H1 (cell line): ENCODE data around the gene NF1. TPM values are rescaled to one million over a fixed set of nuclear protein-coding genes. Genes with fewer than 3 reads are reported as not detected.

Experiments
- CTCF ChIA-PET: fragments of 300-600 bp; sonication (Branson Sonifier 250); formaldehyde crosslinking; loops from one replicate; lab custom pipeline; 2021; ENCODE audit not compliant: partially characterized antibody; lab: Charles Lee
- POLR2A ChIA-PET: fragments of 300-600 bp; sonication (Branson Sonifier 250); formaldehyde crosslinking; loops from one replicate; lab custom pipeline; 2021; ENCODE audit warnings: inconsistent platforms; ENCODE audit not compliant: partially characterized antibody; lab: Charles Lee
- DNase-seq, 2 experiments: peaks; one replicate each; pipeline versions ENCODE4 v3.0.0 to v3.0.0-alpha.2; 2010 to 2022; ENCODE audit warnings: low spot score in 2 of 2, low read depth in 1 of 2, mixed read lengths in 1 of 2
- FAIRE-seq: peaks from 2 replicates; lab custom pipeline; 2011; peaks lifted over from hg19 to GRCh38; lab: Jason Lieb, UNC
- H2AFZ ChIP-seq: 2 replicates; pipeline ENCODE4 v1.8.1; 2012; ENCODE audit warnings: low read length, inconsistent platforms
- H2AK5ac ChIP-seq: 2 replicates; pipeline ENCODE4 v1.6.1; 2013; ENCODE audit warnings: low read depth, low read length
- H2BK120ac ChIP-seq: replicated peaks from 2 replicates; pipeline ENCODE3; 2013; ENCODE audit warnings: low read depth, low read length, inconsistent platforms
- H2BK12ac ChIP-seq: 2 replicates; pipeline ENCODE4 v1.6.1; 2013; ENCODE audit warnings: low read depth, low read length
- H2BK15ac ChIP-seq: 2 replicates; pipeline ENCODE4 v1.6.1; 2013; ENCODE audit warnings: low read length
- H2BK20ac ChIP-seq: 2 replicates; pipeline ENCODE4 v1.6.1; 2013; ENCODE audit warnings: low read length
- H2BK5ac ChIP-seq: 2 replicates; pipeline ENCODE4 v1.6.1; 2013; ENCODE audit warnings: low read depth, low read length
- H3K14ac ChIP-seq: 2 replicates; pipeline ENCODE4 v1.6.1; 2013; ENCODE audit warnings: inconsistent platforms; ENCODE audit not compliant: insufficient read length
- H3K18ac ChIP-seq: 2 replicates; pipeline ENCODE4 v1.6.1; 2013; ENCODE audit warnings: low read length; ENCODE audit errors: extremely low read depth
- H3K23ac ChIP-seq: 2 replicates; pipeline ENCODE4 v1.6.1; 2013; ENCODE audit warnings: inconsistent platforms; ENCODE audit not compliant: insufficient read length
- H3K23me2 ChIP-seq: 2 replicates; pipeline ENCODE4 v1.6.1; 2013; ENCODE audit warnings: low read depth, low read length
- H3K27ac ChIP-seq: 2 replicates; pipeline ENCODE4 v1.6.1; 2011; ENCODE audit warnings: low read depth, low read length, inconsistent platforms
- H3K27me3 ChIP-seq, 4 experiments: replicated peaks in 1 of 4; 1 replicate in 1 of 4; 2 replicates in 3 of 4; pipeline versions ENCODE4 v1.6.1 to v1.8.1; 2011 to 2013; ENCODE audit warnings: low read length in 3 of 4, mild to moderate bottlenecking in 3 of 4, inconsistent platforms in 2 of 4, mixed read lengths in 2 of 4, moderate library complexity in 1 of 4; ENCODE audit not compliant: control insufficient read depth in 3 of 4, insufficient read depth in 3 of 4; ENCODE audit errors: extremely low read depth in 1 of 4
- H3K36me3 ChIP-seq, 4 experiments: 2 replicates each; pipeline versions ENCODE4 v1.6.1 to v1.8.1; 2011 to 2013; ENCODE audit warnings: mild to moderate bottlenecking in 4 of 4, low read length in 3 of 4, moderate library complexity in 2 of 4, control low read depth in 1 of 4, inconsistent platforms in 1 of 4; ENCODE audit not compliant: insufficient read depth in 4 of 4, control insufficient read depth in 2 of 4
- H3K4ac ChIP-seq: replicated peaks from 2 replicates; pipeline ENCODE3; 2013; ENCODE audit warnings: low read length, low read depth, mixed read lengths, inconsistent platforms; ENCODE audit not compliant: insufficient read length
- H3K4me1 ChIP-seq, 4 experiments: replicated peaks in 1 of 4; 1 replicate in 1 of 4; 2 replicates in 3 of 4; pipeline versions ENCODE4 v1.6.1 to v1.8.1; 2011 to 2013; ENCODE audit warnings: low read length in 3 of 4, inconsistent platforms in 2 of 4, mixed read lengths in 1 of 4; ENCODE audit not compliant: insufficient read depth in 4 of 4, control insufficient read depth in 3 of 4
- H3K4me2 ChIP-seq, 2 experiments: 2 replicates each; pipeline versions ENCODE4 v1.6.1 to v1.8.1; 2011 to 2013; ENCODE audit warnings: low read depth in 2 of 2, low read length in 2 of 2, control low read depth in 1 of 2, inconsistent platforms in 1 of 2, mild to moderate bottlenecking in 1 of 2; ENCODE audit not compliant: insufficient read depth in 1 of 2
- H3K4me3 ChIP-seq, 4 experiments: fragments of 200-600, 300-600 bp in 1 of 4; sonication (generic), shearing (Covaris generic), sonication (Bioruptor Twin) in 1 of 4; 2 replicates each; pipeline versions ENCODE4 v1.5.1 to v1.8.1; 2011 to 2016; ENCODE audit warnings: low read length in 4 of 4, low read depth in 3 of 4, control low read depth in 2 of 4, inconsistent platforms in 2 of 4, mild to moderate bottlenecking in 2 of 4, mixed read lengths in 1 of 4, moderate library complexity in 1 of 4; ENCODE audit not compliant: insufficient read depth in 2 of 4; ENCODE audit errors: extremely low read depth in 1 of 4
- H3K56ac ChIP-seq: replicated peaks from 2 replicates; pipeline ENCODE3; 2013; ENCODE audit warnings: low read depth, mild to moderate bottlenecking, mixed read lengths, low read length, inconsistent platforms; ENCODE audit not compliant: insufficient read length
- H3K79me1 ChIP-seq: 2 replicates; pipeline ENCODE4 v1.6.1; 2013; ENCODE audit warnings: low read depth, low read length, control low read depth
- H3K79me2 ChIP-seq, 2 experiments: 2 replicates each; pipeline versions ENCODE4 v1.6.1 to v1.8.1; 2012 to 2013; ENCODE audit warnings: low read length in 2 of 2, mild to moderate bottlenecking in 2 of 2, inconsistent platforms in 1 of 2; ENCODE audit not compliant: insufficient read depth in 2 of 2, control insufficient read depth in 1 of 2
- H3K9ac ChIP-seq, 4 experiments: replicated peaks in 1 of 4; 1 replicate in 1 of 4; 2 replicates in 3 of 4; pipeline versions ENCODE4 v1.6.1 to v1.8.1; 2011 to 2013; ENCODE audit warnings: low read depth in 3 of 4, low read length in 3 of 4, control low read depth in 2 of 4, mild to moderate bottlenecking in 2 of 4, moderate library complexity in 2 of 4, inconsistent platforms in 1 of 4; ENCODE audit errors: extremely low read depth in 1 of 4
- H3K9me3 ChIP-seq, 2 experiments: 2 replicates each; pipeline versions ENCODE4 v1.6.1 to v1.8.1; 2012 to 2013; ENCODE audit warnings: mild to moderate bottlenecking in 2 of 2, moderate library complexity in 2 of 2, control low read depth in 1 of 2, inconsistent platforms in 1 of 2, low read depth in 1 of 2, low read length in 1 of 2, mixed read lengths in 1 of 2; ENCODE audit not compliant: insufficient read depth in 2 of 2
- H4K20me1 ChIP-seq, 2 experiments: replicated peaks in 1 of 2; 2 replicates each; pipeline versions ENCODE3 to v1.8.1; 2011 to 2013; ENCODE audit warnings: inconsistent platforms in 2 of 2, low read length in 2 of 2, mild to moderate bottlenecking in 1 of 2; ENCODE audit not compliant: insufficient read depth in 2 of 2, control insufficient read depth in 1 of 2
- H4K5ac ChIP-seq: 2 replicates; pipeline ENCODE4 v1.6.1; 2013; ENCODE audit warnings: low read length, low read depth, mixed read lengths, inconsistent platforms; ENCODE audit not compliant: insufficient read length
- H4K8ac ChIP-seq: 2 replicates; pipeline ENCODE4 v1.8.0; 2013; ENCODE audit warnings: mild to moderate bottlenecking, moderate library complexity, low read length, inconsistent platforms; ENCODE audit not compliant: insufficient read depth; ENCODE audit errors: extremely low read depth
- H4K91ac ChIP-seq: replicated peaks from 2 replicates; pipeline ENCODE3; 2013; ENCODE audit warnings: low read length, mixed read lengths, inconsistent platforms; ENCODE audit not compliant: insufficient read length
- CTBP2 ChIP-seq: IDR thresholded peaks from 2 replicates; pipeline ENCODE4 v1.7.0; 2011; ENCODE audit warnings: borderline replicate concordance, mild to moderate bottlenecking, moderate library complexity, mixed read lengths, low read length; ENCODE audit not compliant: insufficient read depth, insufficient read length
- HDAC6 ChIP-seq: IDR thresholded peaks from one replicate; pipeline ENCODE4 v1.7.1; 2012; ENCODE audit warnings: low read depth, mild to moderate bottlenecking, inconsistent platforms, low read length, moderate library complexity
- NANOG ChIP-seq: IDR thresholded peaks from 2 replicates; pipeline ENCODE4 v1.6.1; 2011; ENCODE audit warnings: low read length, low read depth, mild to moderate bottlenecking, inconsistent platforms; ENCODE audit not compliant: insufficient read depth, poor library complexity, severe bottlenecking
- PHF8 ChIP-seq: fragments of 200-600 bp; sonication (generic); conservative IDR thresholded peaks from 2 replicates; pipeline ENCODE4 v1.7.1; 2012; ENCODE audit warnings: low read depth, mild to moderate bottlenecking, inconsistent platforms, low read length, moderate library complexity
- POU5F1 ChIP-seq: IDR thresholded peaks from 2 replicates; pipeline ENCODE4 v1.6.1; 2011; ENCODE audit warnings: low read depth, mild to moderate bottlenecking, low read length, moderate library complexity
- RFX5 ChIP-seq: IDR thresholded peaks from 2 replicates; pipeline ENCODE4 v1.6.1; 2011; ENCODE audit warnings: low read depth, low read length, improper control_type of control experiment, borderline replicate concordance
- WGBS, 2 experiments: shearing (Covaris generic) in 1 of 2; methylation state at CpG; one replicate each; pipeline versions ENCODE4 v1.1.6 to v1.1.7; 2013 to 2015; ENCODE audit warnings: low lambda C conversion rate in 2 of 2, mixed read lengths in 2 of 2, inconsistent platforms in 1 of 2, low coverage in 1 of 2, missing lambda C conversion rate in 1 of 2; ENCODE audit not compliant: insufficient replicate concordance in 2 of 2, insufficient coverage in 1 of 2, insufficient read length in 1 of 2; ENCODE audit errors: extremely low coverage in 1 of 2, missing lambda C conversion rate in 1 of 2; 5-methylcytosine and 5-hydroxymethylcytosine counted together
- polyA plus RNA-seq, 7 experiments: library from polyadenylated mRNA; depleted of rRNA in 3 of 7; stranded (reverse) in 5 of 7; unstranded in 2 of 7; fragments of >200 nt in 5 of 7; fragments of 200-250 nt in 2 of 7; gene quantifications; 1 replicate in 5 of 7; 2 replicates in 1 of 7; 4 replicates in 1 of 7; pipeline versions ENCODE4 v1.2.1 to v1.2.3, GENCODE V29; 2011 to 2013; ENCODE audit warnings: missing spikeins in 2 of 7, mixed read lengths in 2 of 7
- total RNA-seq: library from RNA; stranded (reverse); fragmentation: NEBNext Ultra II Directional; extraction: Animal tissue kit (Norgen Biotek cat#: 25700); gene quantifications from 2 replicates; pipeline ENCODE4 v1.2.1, GENCODE V29; 2021
- TF ChIP-seq, protein P1 (sequence below), 3 experiments: IDR thresholded peaks; 1 replicate in 2 of 3; 2 replicates in 1 of 3; pipeline versions ENCODE4 v1.5.1 to v1.6.1; 2011; ENCODE audit warnings: low read length in 3 of 3, mild to moderate bottlenecking in 3 of 3, inconsistent platforms in 2 of 3, low read depth in 1 of 3, moderate library complexity in 1 of 3; ENCODE audit not compliant: insufficient read depth in 1 of 3; ENCODE audit errors: control extremely low read depth in 1 of 3

NF1 gene
- total and polyA plus RNA-seq, 2 of the 8 experiments (the other 6 are each of a cell fraction or from before 2014, with no cell fraction given): 19.3 to 29.6 TPM

DNA sequence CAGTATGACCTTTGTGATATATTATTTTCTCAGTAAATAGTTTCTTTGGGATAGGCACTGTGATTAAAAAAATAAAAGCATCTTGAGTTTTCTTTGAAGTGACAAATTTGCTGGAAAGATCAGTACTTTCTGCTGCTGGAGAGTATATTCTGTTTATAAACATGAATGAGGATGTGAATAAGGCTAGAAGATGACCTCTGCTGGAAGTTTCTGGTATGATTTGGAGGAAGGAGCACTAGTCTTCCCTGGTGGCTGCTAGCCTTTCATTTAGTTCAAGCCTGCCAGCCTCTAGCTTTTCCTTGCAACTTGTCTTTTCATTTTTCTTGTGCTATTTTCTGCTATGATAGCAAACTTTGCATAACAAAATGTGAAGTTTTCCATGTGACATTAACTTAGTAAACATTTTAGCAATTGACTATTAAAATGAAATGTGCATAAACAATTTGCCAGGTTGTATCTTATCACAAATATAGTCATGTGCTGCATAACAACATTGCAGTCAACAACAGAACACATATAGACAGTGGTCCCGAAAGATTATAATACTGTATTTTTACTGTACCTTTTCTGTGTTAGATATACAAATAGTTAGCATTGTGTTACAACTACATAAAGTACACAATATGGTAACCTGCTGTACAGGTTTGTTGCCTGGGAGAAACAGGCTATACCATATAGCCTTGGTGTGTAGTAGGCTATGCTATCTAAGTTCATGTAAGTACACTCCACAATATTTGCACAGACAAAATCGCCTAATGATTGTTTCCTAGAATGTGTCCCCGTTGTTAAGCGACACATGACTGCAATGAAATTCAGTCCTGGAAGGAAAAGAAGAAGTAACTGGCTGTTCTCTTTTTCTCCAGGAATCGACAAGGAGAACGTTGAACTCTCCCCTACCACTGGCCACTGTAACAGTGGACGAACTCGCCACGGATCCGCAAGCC lies 278.6 kb downstream of the NF1 start:
- POLR2A ChIA-PET: no interaction called here
- WGBS, 2 experiments: 94% methylated on average over 9 of the region's 10 CpGs; no CpG with 5 or more reads in 1 of the 2 experiments
- no peak overlapping the region for H2BK15ac ChIP-seq
- H3K14ac ChIP-seq: no peak overlapping the region
- H4K20me1 ChIP-seq: no peaks in the 10 kb centered on the region
- DNase-seq (no peak), FAIRE-seq (peak; percentile 71)
- H3K79me2 ChIP-seq: no peaks in the 10 kb centered on the region
- H3K56ac ChIP-seq: no peak overlapping the region
- H3K18ac ChIP-seq: no peak overlapping the region
- H3K23ac ChIP-seq: no peak overlapping the region
- H3K9me3 ChIP-seq: no peaks in the 10 kb centered on the region
- no peak overlapping the region for H2AFZ ChIP-seq
- H4K5ac ChIP-seq: no peak overlapping the region
- H2AK5ac ChIP-seq: no peak overlapping the region
- no peak overlapping the region for H3K27ac ChIP-seq
- H2BK20ac ChIP-seq: no peak overlapping the region
- no peak overlapping the region for H3K9ac ChIP-seq
- H3K36me3 ChIP-seq: no peaks in the 10 kb centered on the region
- no peak overlapping the region for H3K4me2 ChIP-seq
- H3K79me1 ChIP-seq: no peaks in the 10 kb centered on the region; the same call in 1 of the 2 replicates
- H4K8ac ChIP-seq: no peak overlapping the region
- H3K23me2 ChIP-seq: no peaks in the 10 kb centered on the region
- CTCF ChIA-PET: interaction anchor here (0.8 to 2.5 kb wide), 19 partner anchors 9 to 275 kb away, joined by 3 to 10 read pairs (median 4); no protein-coding TSS in a partner anchor
- H4K91ac ChIP-seq: no peak overlapping the region
- no peak overlapping the region for H2BK12ac ChIP-seq
- no peak overlapping the region for H2BK5ac ChIP-seq
- H2BK120ac ChIP-seq: no peak overlapping the region
- no peaks in the 10 kb centered on the region for H3K27me3 ChIP-seq
- no peak overlapping the region for H3K4ac ChIP-seq
- no peak overlapping the region for H3K4me3 ChIP-seq
- H3K4me1 ChIP-seq: peaks cover 0 to 5% (median 1%) of the 10 kb centered on the region in 4 experiments; a peak in 3 of 7 replicates
- TF ChIP-seq POU5F1 (no peak), NANOG (no peak), PHF8 (no peak), HDAC6 (no peak), RFX5 (no peak), CTBP2 (no peak)
- TF ChIP-seq, protein P1, sequence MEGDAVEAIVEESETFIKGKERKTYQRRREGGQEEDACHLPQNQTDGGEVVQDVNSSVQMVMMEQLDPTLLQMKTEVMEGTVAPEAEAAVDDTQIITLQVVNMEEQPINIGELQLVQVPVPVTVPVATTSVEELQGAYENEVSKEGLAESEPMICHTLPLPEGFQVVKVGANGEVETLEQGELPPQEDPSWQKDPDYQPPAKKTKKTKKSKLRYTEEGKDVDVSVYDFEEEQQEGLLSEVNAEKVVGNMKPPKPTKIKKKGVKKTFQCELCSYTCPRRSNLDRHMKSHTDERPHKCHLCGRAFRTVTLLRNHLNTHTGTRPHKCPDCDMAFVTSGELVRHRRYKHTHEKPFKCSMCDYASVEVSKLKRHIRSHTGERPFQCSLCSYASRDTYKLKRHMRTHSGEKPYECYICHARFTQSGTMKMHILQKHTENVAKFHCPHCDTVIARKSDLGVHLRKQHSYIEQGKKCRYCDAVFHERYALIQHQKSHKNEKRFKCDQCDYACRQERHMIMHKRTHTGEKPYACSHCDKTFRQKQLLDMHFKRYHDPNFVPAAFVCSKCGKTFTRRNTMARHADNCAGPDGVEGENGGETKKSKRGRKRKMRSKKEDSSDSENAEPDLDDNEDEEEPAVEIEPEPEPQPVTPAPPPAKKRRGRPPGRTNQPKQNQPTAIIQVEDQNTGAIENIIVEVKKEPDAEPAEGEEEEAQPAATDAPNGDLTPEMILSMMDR (IDR thresholded peaks at IDR 0.05; ENCODE audit: control extremely low read depth in 1 of 3, insufficient read depth in 1 of 3, low read depth in 1 of 3, low read length in 3 of 3): peak in 2 of 3 experiments; percentile 55 to 62; a peak in 3 of 4 replicates
